Measurements from ENCODE around the gene TPST2. TPM values are rescaled to one million over a fixed set of nuclear protein-coding genes. Genes with fewer than 3 reads are reported as not detected.

TPST2 gene
- total and polyA plus RNA-seq, 2 donors (not counting 3 experiments of a cell fraction or from before 2014, with no cell fraction given), result 49.4 to 121 TPM

DNA sequence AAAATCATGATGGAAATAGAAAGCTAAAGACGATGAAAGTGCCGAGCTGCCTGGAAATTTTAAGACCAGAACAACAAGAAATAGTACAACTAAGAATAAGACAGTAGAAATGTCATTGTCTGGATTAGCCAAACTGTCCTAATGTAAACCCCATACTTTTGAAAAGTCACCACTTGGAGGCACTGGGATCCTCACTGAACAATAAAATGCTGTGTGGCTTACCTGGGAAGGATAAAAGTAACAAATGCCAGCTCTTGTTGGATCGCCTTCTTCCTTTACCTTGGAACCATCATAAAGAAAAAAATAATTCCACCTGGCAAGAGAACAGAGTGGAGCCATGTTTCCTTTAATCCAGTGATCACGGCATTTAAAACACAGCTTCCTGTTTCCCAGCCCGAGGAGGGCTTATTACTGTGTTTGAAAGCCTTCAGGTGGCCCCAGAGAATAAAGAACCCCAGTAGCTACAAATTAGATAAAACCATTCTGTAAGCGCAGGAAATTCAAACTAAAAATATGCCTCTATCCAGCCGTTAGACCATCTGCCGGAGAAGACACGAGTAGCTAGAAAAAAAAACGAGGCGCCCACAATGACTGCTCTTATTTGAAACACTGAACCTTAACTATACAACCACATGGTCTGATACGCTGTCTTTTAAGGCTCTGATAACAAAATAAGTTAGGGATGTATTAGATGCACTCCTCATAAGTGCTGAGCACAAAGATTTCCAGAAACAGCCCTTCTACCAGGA, 110.7 kb downstream of the TPST2 start:
- FAIRE-seq, result no peak
- no TSS peak for BruUV-seq (replicated peaks)
- Histone ChIP-seq H3K4me1 (ENCODE audit: control insufficient read depth, extremely low read depth, insufficient read depth, low read length) (peaks cover 22% of the 10 kb centered on the region), H2AFZ (ENCODE audit: low read depth, low read length) (peak overlapping the region; percentile 11), H3K27ac (ENCODE audit: insufficient read depth, low read depth, low read length) (no peak overlapping the region), H3K27me3 (ENCODE audit: control insufficient read depth in 2 of 2, insufficient read depth in 2 of 2, low read length in 2 of 2) (no peaks in the 10 kb centered on the region), H3K4me3 (replicated peaks in 1 of 3; ENCODE audit: insufficient read depth in 1 of 3, low read depth in 1 of 3, low read length in 3 of 3) (no peak overlapping the region), H3K9me1 (replicated peaks; ENCODE audit: control insufficient read depth, extremely low read depth, insufficient read depth, low read length) (no peaks in the 10 kb centered on the region), H3K9ac (replicated peaks; ENCODE audit: extremely low read depth, insufficient read depth, low read length) (peak overlapping the region; percentile 22), H3K9me3 (replicated peaks; ENCODE audit: control insufficient read depth, insufficient read depth, low read length) (no peaks in the 10 kb centered on the region), H4K20me1 (replicated peaks; ENCODE audit: control insufficient read depth, extremely low read depth, insufficient read depth, low read length) (no peaks in the 10 kb centered on the region), H3K4me2 (ENCODE audit: insufficient read depth, low read length) (no peak overlapping the region), H3K36me3 (ENCODE audit: control insufficient read depth in 2 of 2, extremely low read depth in 1 of 2, insufficient read depth in 2 of 2, low read length in 2 of 2) (peaks cover 5 to 11% of the 10 kb centered on the region in 2 experiments), H3K79me2 (ENCODE audit: control insufficient read depth, insufficient read depth, low read length) (peaks cover 25% of the 10 kb centered on the region)
- TF ChIP-seq, protein P1, sequence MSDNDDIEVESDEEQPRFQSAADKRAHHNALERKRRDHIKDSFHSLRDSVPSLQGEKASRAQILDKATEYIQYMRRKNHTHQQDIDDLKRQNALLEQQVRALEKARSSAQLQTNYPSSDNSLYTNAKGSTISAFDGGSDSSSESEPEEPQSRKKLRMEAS (IDR thresholded peaks at IDR 0.05; ENCODE audit: insufficient read depth, insufficient read length), result no peak
- no peak for TF ChIP-seq JUN (IDR thresholded peaks at IDR 0.05; ENCODE audit: borderline replicate concordance, insufficient read depth, insufficient read length, low read depth)
- no peak for TF ChIP-seq GATA2 (IDR thresholded peaks at IDR 0.05; ENCODE audit: insufficient read depth, insufficient read length, low read depth, low read length)
- no peak for TF ChIP-seq POLR2A (IDR thresholded peaks at IDR 0.05; ENCODE audit: low read depth, low read length)
- TF ChIP-seq POLR2AphosphoS5 (IDR thresholded peaks at IDR 0.05; ENCODE audit: insufficient read depth, low read depth, low read length), result no peak
- no peak for TF ChIP-seq EZH2 (IDR thresholded peaks at IDR 0.05; ENCODE audit: borderline replicate concordance, low read depth, low read length, severe bottlenecking)
- no peak for TF ChIP-seq MYC (IDR thresholded peaks at IDR 0.05; ENCODE audit: low read depth, low read length)
- no peak for TF ChIP-seq FOS (IDR thresholded peaks at IDR 0.05; ENCODE audit: borderline replicate concordance, insufficient read depth, low read length)
- TF ChIP-seq, protein P2, sequence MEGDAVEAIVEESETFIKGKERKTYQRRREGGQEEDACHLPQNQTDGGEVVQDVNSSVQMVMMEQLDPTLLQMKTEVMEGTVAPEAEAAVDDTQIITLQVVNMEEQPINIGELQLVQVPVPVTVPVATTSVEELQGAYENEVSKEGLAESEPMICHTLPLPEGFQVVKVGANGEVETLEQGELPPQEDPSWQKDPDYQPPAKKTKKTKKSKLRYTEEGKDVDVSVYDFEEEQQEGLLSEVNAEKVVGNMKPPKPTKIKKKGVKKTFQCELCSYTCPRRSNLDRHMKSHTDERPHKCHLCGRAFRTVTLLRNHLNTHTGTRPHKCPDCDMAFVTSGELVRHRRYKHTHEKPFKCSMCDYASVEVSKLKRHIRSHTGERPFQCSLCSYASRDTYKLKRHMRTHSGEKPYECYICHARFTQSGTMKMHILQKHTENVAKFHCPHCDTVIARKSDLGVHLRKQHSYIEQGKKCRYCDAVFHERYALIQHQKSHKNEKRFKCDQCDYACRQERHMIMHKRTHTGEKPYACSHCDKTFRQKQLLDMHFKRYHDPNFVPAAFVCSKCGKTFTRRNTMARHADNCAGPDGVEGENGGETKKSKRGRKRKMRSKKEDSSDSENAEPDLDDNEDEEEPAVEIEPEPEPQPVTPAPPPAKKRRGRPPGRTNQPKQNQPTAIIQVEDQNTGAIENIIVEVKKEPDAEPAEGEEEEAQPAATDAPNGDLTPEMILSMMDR (IDR thresholded peaks at IDR 0.05; ENCODE audit: extremely low read depth in 1 of 2, insufficient read depth in 1 of 2, low read depth in 1 of 2, low read length in 2 of 2), result no peak
- ChIA-PET CTCF (interaction anchor here (0.8 to 1.4 kb wide), 3 partner anchors 15 to 176 kb away, joined by 3 to 4 read pairs (median 3); no protein-coding TSS in a partner anchor), POLR2A (no interaction called here)
- intact Hi-C loops (cut with micrococcal nuclease) (no loop called here), dilution Hi-C loops (cut with MboI; ENCODE audit: extremely low pct_ligation_motif_present, low sequenced_read_pairs) (no loop called here)
- no peak for DNase-seq (ENCODE audit: low read depth, low spot score)
